NCI-H510A treated with DMSO at 0.1 percent for 48 hours (cell line): ENCODE results near the gene HOXC9.
A peak's percentile ranks its signal among the peaks of the same experiment; 100 is the strongest.

Experiments
- DNase-seq: peaks from one replicate; lab custom pipeline; 2025; lab: John Stamatoyannopoulos, UW

HOXC9 gene

GRCh38 chr12:54028314-54029201, 28.6 kb downstream of the HOXC9 start, which contains the start of gene HOXC6:
HOXC6 (plus strand) TSS chr12:54028440; CDS start chr12:54028522, 82 bp downstream.
- peak; percentile 27 for DNase-seq

- no peak for DNase-seq
Measured at GRCh38 chr12:54029529-54030441, 29.8 kb downstream of the HOXC9 start.

- DNase-seq, result no peak
Measured at GRCh38 chr12:54030442-54030801, 30.5 kb downstream of the HOXC9 start.

GRCh38 chr12:54030889-54031471, 31.0 kb downstream of the HOXC9 start:
- no peak for DNase-seq

GRCh38 chr12:54031480-54031879, 31.5 kb downstream of the HOXC9 start:
- no peak for DNase-seq

GRCh38 chr12:54032086-54032619, 32.2 kb downstream of the HOXC9 start:
- DNase-seq, result no peak

- DNase-seq, result peak; percentile 69
Measured at GRCh38 chr12:54032627-54033100, 32.7 kb downstream of the HOXC9 start, which contains the start of gene HOXC5. HOXC5 (plus strand) TSS chr12:54033050; CDS start chr12:54033123, 73 bp downstream.

- DNase-seq, result peak; percentile 50
Measured at GRCh38 chr12:54033106-54033979, 33.4 kb downstream of the HOXC9 start.

GRCh38 chr12:54033980-54034784, 34.2 kb downstream of the HOXC9 start:
- no peak for DNase-seq

- no peak for DNase-seq
Measured at GRCh38 chr12:54034785-54035310, 34.9 kb downstream of the HOXC9 start.

- DNase-seq, result no peak
Measured at GRCh38 chr12:54035568-54036264, 35.8 kb downstream of the HOXC9 start.

- no peak for DNase-seq
Measured at GRCh38 chr12:54036620-54037359, 36.8 kb downstream of the HOXC9 start.

GRCh38 chr12:54037360-54038283, 37.7 kb downstream of the HOXC9 start:
- no peak for DNase-seq

GRCh38 chr12:54038284-54038870, 38.4 kb downstream of the HOXC9 start:
- DNase-seq, result no peak

GRCh38 chr12:54038871-54039414, 39.0 kb downstream of the HOXC9 start:
- DNase-seq, result no peak

- DNase-seq, result no peak
Measured at GRCh38 chr12:54039417-54040147, 39.6 kb downstream of the HOXC9 start.
